Stimulated activated CD4-positive, alpha-beta T cell treated with anti-CD3 and anti-CD28 coated beads, Interleukin-12 subunit alpha, Interleukin-12 subunit beta, amount 100 ng/mL, for 4 hours (primary cell): ENCODE data around the gene SLU7.

ENCODE experiments used
- DNase-seq: peaks from one replicate; pipeline ENCODE4 v3.0.0-alpha.2; 2020

The SLU7 gene

DNA sequence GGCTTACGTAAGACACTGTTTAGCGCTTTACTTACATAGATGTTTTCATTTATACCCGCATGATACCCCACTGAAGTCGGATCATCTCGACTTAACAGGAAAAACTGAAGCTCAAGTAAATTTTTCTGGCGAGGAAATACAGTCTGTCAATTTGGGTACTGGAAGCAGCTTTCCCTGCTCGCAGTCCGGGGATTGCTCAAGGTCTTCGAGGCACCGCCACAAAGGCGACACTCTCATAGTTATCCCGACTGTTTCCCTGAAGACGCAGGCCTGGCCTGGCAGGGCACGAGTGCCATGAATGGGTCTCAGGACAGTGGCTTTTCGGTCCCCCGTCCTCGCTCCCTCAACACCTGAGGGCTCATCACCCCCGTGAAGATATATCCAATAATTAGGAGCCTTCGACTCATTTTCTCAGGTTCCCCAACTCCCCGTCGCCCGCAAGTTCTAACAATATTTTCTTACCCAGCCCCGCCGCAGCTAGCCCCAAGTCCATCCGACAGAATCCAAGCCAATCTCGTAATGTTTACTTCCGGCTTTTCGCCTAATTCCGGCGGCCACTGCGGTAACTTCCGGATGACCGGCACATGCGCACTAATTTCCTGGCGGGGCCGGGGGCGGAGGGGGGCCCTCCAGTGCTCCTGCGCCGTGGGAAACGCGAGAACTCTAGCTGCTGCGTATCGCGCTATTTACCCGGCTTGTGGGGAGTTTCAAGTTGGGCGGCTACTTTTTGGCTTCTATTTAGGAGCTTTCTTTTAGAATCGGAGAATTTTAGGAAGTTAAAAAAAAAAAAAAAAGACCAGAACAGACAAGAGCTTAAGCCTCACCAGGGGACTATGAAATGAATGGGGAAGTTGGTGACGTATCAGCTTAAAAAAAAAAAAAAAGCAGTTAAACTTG lies at the start of gene SLU7:
TSS of gene SLU7 (minus strand) at position 521 of the 897 bp plus-strand sequence. CDS start 3,787 bp downstream, outside the sequence.
- peak; percentile 90 for DNase-seq

GRCh38 chr5:160468363-160468975 lies 49.6 kb upstream of the SLU7 start:
- no peak for DNase-seq

GRCh38 chr5:160467555-160468362 lies 48.9 kb upstream of the SLU7 start:
- DNase-seq = peak; percentile 69

DNA sequence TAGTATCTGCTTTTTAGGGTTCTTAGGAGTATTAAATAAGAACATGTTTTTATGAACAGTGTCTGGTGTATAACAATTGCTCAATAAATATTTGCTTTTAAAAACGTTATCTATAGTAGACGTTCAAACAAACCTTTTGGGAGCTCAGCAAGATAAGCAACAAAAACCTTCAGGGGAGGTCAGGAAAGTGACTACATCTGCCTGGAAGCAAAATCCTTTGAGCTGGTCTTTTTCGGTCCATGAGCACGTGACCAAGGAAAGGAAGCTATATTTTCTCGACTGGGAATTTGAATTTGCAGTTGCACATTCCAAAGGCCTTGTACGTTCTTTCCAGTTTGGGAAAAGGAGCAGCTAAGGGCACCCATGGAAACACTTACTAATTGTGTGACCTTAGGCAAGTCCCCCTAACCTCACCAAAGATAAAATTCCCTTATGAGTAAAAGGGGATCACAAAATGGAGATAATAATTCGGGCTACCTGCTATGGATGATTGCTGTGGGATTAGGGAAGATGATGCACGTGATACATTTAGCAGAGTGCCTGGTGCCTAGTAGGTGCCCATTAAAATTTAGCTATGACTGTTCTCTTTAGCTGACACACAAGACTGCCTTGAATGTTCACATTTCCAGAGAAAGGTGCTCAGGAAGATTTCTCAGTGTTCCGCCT lies 48.1 kb upstream of the SLU7 start:
- no peak for DNase-seq

DNA sequence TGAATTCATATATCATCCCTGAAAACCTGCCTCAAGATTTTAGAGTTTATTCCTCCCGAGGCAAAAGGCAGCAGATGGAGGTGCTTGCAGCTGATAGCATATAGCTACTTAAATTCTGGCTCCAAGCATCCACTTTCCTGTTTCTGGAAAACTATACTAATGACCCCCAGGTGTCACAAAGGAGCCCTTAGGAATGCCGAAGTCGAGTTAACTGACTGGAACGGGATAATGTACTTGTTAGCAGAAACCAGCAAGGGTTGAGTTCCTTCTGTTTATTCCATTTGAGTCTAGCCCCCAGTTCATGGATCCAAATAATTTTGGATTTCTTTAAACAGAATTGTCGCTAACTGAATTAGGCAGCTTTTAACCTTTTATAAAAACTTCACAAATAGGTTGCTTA lies 47.2 kb upstream of the SLU7 start:
- no peak for DNase-seq

GRCh38 chr5:160464466-160464797 lies 45.6 kb upstream of the SLU7 start:
- DNase-seq = no peak

DNA sequence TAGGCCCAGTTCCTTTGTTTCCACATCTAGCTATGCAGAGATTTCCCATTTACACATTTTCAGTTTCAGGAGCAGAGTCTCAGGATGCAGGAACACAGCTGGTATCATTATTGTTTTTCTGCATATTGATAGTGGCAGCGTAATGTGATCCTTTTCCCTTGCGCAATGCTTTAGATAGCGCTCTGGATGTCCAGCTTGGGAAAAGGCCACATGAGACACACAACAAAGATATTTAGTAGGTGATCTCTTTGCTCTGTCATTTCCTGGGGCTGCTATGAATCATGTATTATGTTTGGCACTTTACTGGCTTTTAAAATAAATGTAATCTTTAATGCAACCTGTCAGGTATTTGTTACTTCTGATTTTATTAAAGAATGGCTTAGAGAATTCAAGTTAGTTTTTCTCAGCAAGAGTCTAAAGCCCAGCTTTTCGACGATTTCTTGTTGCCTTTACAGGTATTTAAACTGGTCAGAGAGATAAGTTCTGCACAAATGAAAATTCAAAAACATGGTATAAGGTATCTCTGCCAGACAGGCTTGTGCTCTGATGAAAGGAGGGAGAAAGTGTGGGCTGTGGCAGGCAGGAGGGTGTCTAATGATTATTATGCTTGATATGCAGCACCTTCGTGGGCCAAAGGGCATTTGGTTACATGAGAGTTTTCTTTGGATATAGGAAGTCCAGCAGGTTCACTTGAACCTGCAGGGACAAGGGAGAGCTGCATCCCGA lies 45.0 kb upstream of the SLU7 start:
- DNase-seq = no peak

DNA sequence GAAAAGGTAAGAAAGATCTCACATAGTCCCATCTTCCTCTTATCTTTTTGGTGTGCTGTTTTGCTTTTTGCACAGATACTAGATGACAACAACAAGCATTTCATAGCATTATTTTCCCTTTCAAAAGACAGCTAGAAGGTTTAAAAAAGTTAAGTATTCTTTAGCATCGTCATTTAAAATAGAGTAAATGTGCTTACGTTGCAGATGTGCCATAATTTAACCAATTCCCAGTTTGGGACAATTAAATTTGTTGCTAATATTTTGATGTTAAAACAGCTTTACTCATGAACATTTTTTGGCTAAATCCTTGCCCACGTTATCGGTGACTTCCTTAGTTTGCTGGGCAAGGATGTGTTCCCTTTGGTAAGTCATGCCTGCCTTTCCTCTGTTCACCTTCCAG lies 44.3 kb upstream of the SLU7 start:
- no peak for DNase-seq

DNA sequence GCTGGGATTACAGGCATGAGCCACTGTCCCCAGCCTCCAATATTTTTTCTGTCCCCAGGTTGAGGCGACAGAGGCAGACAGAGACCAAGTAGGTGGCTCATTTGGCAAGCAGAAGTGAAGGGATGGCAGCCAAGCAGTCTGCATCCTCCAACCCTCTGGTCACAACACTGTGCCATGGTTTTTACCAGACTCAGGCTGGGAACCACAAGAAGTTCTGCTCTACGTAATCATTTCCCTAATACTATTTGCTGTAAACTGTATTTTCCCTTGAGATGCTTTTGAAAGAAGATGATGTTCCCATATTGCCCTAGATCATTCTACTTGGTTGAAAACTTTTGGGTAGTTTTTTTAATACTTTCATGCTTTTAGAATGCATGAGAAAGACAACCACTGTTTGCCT lies 43.3 kb upstream of the SLU7 start:
- no peak for DNase-seq

GRCh38 chr5:160461378-160461777 lies 42.5 kb upstream of the SLU7 start:
- DNase-seq = no peak

DNA sequence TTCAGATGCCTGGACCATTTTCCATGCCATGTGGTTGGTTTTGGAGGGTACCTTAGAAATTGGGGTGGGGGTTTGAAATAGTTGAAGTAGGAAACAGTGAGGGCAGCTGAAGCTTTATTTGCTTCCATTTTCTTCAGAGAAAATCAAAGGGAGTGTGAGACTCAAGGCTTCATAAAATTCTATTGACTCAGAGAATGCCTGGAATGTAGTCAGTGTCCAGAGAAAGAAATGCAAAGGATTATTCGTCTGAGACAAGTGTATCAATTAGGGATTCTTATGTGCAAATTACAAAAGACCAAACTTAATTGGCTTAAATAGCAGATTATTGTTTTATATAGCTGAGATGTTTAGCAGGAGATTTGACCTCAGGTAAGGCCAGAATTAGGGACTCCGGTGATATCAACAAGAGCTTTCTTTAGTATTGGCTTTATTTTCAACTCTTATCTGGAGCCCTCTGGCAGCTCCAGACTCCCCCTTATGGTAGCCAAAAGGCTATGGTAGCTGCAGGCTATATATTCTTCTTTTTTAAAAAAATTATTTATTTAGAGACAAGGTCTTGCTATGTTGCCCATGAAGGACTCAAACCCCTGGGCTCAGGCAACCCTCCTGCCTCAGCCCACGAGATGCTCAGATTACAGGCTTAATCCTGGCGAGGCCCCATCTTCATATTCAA lies 41.6 kb upstream of the SLU7 start:
- no peak for DNase-seq

DNA sequence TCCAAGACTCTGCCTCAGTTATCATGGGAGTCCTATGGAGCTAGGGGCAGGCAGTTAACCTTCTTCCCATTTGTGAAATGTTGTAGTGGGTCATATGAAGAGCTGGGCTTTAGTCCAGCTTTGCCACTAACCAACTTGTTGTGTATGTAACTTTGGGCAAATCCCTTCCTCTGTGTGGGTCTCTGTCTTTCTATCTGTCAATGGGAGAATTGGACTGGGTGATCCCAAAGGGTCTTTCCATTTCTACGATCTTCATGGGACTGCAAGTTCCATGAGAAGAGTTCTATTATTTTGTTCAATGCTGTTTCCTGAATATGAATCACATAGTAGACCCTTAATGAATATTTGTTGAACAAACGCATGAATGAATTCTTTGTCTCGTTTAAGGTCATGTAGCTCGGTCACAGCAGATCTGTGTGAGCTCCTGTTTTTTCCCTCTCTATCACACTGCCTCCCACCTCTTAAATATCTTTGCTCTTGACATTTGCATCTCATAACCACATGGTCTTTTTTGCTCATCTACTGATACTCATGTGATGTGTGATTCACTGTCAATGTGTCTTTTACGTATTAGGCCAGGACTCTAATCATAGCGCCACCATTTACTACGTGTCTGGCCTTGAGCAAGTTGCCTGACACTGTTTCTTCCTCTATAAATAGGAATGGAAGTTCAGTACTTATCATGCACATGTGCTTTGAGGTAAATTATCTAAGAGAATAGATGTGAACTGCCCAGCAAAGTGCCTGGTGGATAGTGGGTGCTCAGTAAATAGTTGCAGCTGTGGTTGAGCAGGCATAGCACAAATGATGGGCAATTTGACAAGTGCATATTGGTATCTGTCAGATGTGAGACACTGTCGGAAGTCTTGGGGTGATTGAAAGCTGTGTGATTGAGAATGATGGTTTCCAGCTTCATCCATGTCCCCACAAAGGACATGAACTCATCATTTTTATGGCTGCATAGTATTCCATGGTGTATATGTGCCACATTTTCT lies 40.2 kb upstream of the SLU7 start:
- no peak for DNase-seq

DNA sequence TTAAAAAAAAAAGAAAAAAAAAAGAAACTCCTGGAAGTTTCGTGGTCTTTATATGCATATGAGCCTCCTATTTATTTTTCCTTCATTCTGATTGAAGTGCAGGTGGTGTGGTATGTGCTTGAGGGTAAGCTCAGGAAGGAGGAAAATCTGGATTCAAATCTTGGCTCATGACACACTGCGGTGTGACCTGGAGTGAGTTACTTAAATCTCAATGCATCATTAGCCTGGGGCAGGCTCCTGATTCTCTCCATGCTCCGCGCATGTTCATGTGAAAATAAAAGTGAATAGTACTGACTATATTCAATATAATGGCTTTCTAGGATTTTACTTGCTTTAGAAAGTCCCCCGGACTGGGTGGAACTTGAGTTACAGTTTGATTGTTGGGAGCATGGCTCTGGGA lies 38.4 kb upstream of the SLU7 start:
- no peak for DNase-seq

GRCh38 chr5:160456480-160457177 lies 37.7 kb upstream of the SLU7 start:
- DNase-seq = no peak

- DNase-seq = no peak
Observed at GRCh38 chr5:160455600-160455999, 36.7 kb upstream of the SLU7 start.

- no peak for DNase-seq
Observed at GRCh38 chr5:160453751-160454150, 34.9 kb upstream of the SLU7 start.

- no peak for DNase-seq
Observed at GRCh38 chr5:160452795-160453194, 33.9 kb upstream of the SLU7 start.

DNA sequence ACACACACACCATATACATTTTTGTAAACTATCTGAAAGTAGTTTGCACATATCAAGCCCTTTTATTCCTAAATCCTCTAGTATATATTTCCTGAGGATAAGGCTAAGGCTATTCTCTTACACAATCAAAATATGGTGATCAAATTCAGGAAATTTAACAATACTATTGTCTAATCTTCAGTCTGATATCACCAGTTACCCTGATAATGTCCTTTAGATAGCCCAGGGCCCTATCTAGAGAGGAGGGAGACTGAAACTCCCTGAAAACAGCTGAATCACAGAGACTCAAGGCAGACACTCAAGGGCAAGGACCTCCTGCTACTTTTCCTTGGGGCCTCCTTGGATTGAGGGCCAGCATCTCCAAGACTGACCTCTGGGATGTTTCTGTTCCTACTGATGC lies 33.2 kb upstream of the SLU7 start:
- DNase-seq = no peak

DNA sequence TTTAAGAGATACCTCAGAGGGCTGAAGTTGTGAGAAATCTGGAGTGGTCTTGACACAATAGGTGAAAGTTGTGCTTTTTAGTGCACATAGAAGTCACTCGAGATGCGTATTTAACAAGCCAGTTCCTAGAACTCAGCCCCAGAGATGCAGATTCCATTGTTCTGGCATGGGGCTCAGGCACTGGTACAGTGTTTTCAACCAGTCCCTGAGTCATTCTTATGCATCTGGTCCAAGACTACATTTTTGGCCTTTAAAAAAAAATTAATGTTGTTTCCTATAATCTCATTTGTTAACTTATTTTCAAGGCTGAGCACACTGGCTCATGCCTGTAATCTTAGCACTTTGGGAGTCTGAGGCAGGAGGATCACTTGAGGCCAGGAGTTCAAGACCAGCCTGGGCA lies 32.4 kb upstream of the SLU7 start:
- DNase-seq = no peak
